ENCODE data around the gene U2SURP. TPM values are rescaled to one million over a fixed set of nuclear protein-coding genes. Genes with fewer than 3 reads are reported as not detected.

The U2SURP gene
- total and polyA plus RNA-seq, 2 donors (not counting 3 experiments of a cell fraction or from before 2014, with no cell fraction given), result 12.6 to 92.4 TPM

- Histone ChIP-seq H3K27me3 (ENCODE audit: control insufficient read depth in 2 of 2, insufficient read depth in 2 of 2, low read length in 2 of 2) (peaks cover 10 to 19% of the 10 kb centered on the region in 2 experiments), H2AFZ (ENCODE audit: low read depth, low read length) (no peak overlapping the region), H3K4me2 (ENCODE audit: insufficient read depth, low read length) (no peak overlapping the region), H3K9me3 (replicated peaks; ENCODE audit: control insufficient read depth, insufficient read depth, low read length) (no peaks in the 10 kb centered on the region), H3K79me2 (ENCODE audit: control insufficient read depth, insufficient read depth, low read length) (no peaks in the 10 kb centered on the region), H3K9ac (replicated peaks; ENCODE audit: extremely low read depth, insufficient read depth, low read length) (no peak overlapping the region), H3K9me1 (replicated peaks; ENCODE audit: control insufficient read depth, extremely low read depth, insufficient read depth, low read length) (no peaks in the 10 kb centered on the region), H4K20me1 (replicated peaks; ENCODE audit: control insufficient read depth, extremely low read depth, insufficient read depth, low read length) (no peaks in the 10 kb centered on the region), H3K4me1 (ENCODE audit: control insufficient read depth, extremely low read depth, insufficient read depth, low read length) (peaks cover 13% of the 10 kb centered on the region), H3K27ac (ENCODE audit: insufficient read depth, low read depth, low read length) (no peak overlapping the region), H3K36me3 (ENCODE audit: control insufficient read depth in 2 of 2, extremely low read depth in 1 of 2, insufficient read depth in 2 of 2, low read length in 2 of 2) (no peaks in the 10 kb centered on the region), H3K4me3 (replicated peaks in 1 of 3; ENCODE audit: insufficient read depth in 1 of 3, low read depth in 1 of 3, low read length in 3 of 3) (no peak overlapping the region)
- CTCF ChIA-PET, result interaction anchor here (1.1 to 1.9 kb wide), 8 partner anchors 8 to 152 kb away, joined by 3 to 11 read pairs (median 4); no protein-coding TSS in a partner anchor
- POLR2A ChIA-PET, result interaction anchor here (0.6 kb wide), 1 partner anchor 142 kb away, joined by 5 read pairs; no protein-coding TSS in a partner anchor
- dilution Hi-C loops (cut with MboI; ENCODE audit: extremely low pct_ligation_motif_present, low sequenced_read_pairs), result no loop called here
- BruUV-seq (replicated peaks), result no TSS peak
- DNase-seq (ENCODE audit: low read depth, low spot score), result no peak
- intact Hi-C loops (cut with micrococcal nuclease), result no loop called here
- TF ChIP-seq POLR2A (IDR thresholded peaks at IDR 0.05; ENCODE audit: low read depth, low read length), result no peak
- TF ChIP-seq JUN (IDR thresholded peaks at IDR 0.05; ENCODE audit: borderline replicate concordance, insufficient read depth, insufficient read length, low read depth), result no peak
- TF ChIP-seq MYC (IDR thresholded peaks at IDR 0.05; ENCODE audit: low read depth, low read length), result no peak
- no peak for TF ChIP-seq EZH2 (IDR thresholded peaks at IDR 0.05; ENCODE audit: borderline replicate concordance, low read depth, low read length, severe bottlenecking)
- TF ChIP-seq MAX (IDR thresholded peaks at IDR 0.05; ENCODE audit: insufficient read depth, insufficient read length), result no peak
- FAIRE-seq, result no peak
Measured at GRCh38 chr3:142981108-142981507, 20.3 kb upstream of the U2SURP start.

- Histone ChIP-seq H3K79me2 (ENCODE audit: control insufficient read depth, insufficient read depth, low read length) (no peaks in the 10 kb centered on the region), H2AFZ (ENCODE audit: low read depth, low read length) (no peak overlapping the region), H3K27me3 (ENCODE audit: control insufficient read depth in 2 of 2, insufficient read depth in 2 of 2, low read length in 2 of 2) (peaks cover 10 to 19% of the 10 kb centered on the region in 2 experiments), H3K9me1 (replicated peaks; ENCODE audit: control insufficient read depth, extremely low read depth, insufficient read depth, low read length) (no peaks in the 10 kb centered on the region), H3K36me3 (ENCODE audit: control insufficient read depth in 2 of 2, extremely low read depth in 1 of 2, insufficient read depth in 2 of 2, low read length in 2 of 2) (no peaks in the 10 kb centered on the region), H3K27ac (ENCODE audit: insufficient read depth, low read depth, low read length) (no peak overlapping the region), H3K4me2 (ENCODE audit: insufficient read depth, low read length) (no peak overlapping the region), H3K9me3 (replicated peaks; ENCODE audit: control insufficient read depth, insufficient read depth, low read length) (no peaks in the 10 kb centered on the region), H4K20me1 (replicated peaks; ENCODE audit: control insufficient read depth, extremely low read depth, insufficient read depth, low read length) (no peaks in the 10 kb centered on the region), H3K4me3 (replicated peaks in 1 of 3; ENCODE audit: insufficient read depth in 1 of 3, low read depth in 1 of 3, low read length in 3 of 3) (no peak overlapping the region), H3K4me1 (ENCODE audit: control insufficient read depth, extremely low read depth, insufficient read depth, low read length) (peaks cover 3% of the 10 kb centered on the region), H3K9ac (replicated peaks; ENCODE audit: extremely low read depth, insufficient read depth, low read length) (no peak overlapping the region)
- BruUV-seq (replicated peaks), result no TSS peak
- ChIA-PET POLR2A (no interaction called here), CTCF (interaction anchor here (1.1 to 1.9 kb wide), 7 partner anchors 9 to 153 kb away, joined by 3 to 11 read pairs (median 4); no protein-coding TSS in a partner anchor)
- intact Hi-C loops (cut with micrococcal nuclease), result no loop called here
- dilution Hi-C loops (cut with MboI; ENCODE audit: extremely low pct_ligation_motif_present, low sequenced_read_pairs), result no loop called here
- DNase-seq (ENCODE audit: low read depth, low spot score) (no peak), FAIRE-seq (no peak)
- no peak for TF ChIP-seq FOS (IDR thresholded peaks at IDR 0.05; ENCODE audit: borderline replicate concordance, insufficient read depth, low read length)
- TF ChIP-seq GATA2 (IDR thresholded peaks at IDR 0.05; ENCODE audit: insufficient read depth, insufficient read length, low read depth, low read length), result no peak
- no peak for TF ChIP-seq JUN (IDR thresholded peaks at IDR 0.05; ENCODE audit: borderline replicate concordance, insufficient read depth, insufficient read length, low read depth)
- no peak for TF ChIP-seq POLR2A (IDR thresholded peaks at IDR 0.05; ENCODE audit: low read depth, low read length)
- TF ChIP-seq EZH2 (IDR thresholded peaks at IDR 0.05; ENCODE audit: borderline replicate concordance, low read depth, low read length, severe bottlenecking), result no peak
- no peak for TF ChIP-seq CTCF (IDR thresholded peaks at IDR 0.05; ENCODE audit: extremely low read depth in 1 of 2, insufficient read depth in 1 of 2, low read depth in 1 of 2, low read length in 2 of 2)
- no peak for TF ChIP-seq POLR2AphosphoS5 (IDR thresholded peaks at IDR 0.05; ENCODE audit: insufficient read depth, low read depth, low read length)
- no peak for TF ChIP-seq MAX (IDR thresholded peaks at IDR 0.05; ENCODE audit: insufficient read depth, insufficient read length)
- no peak for TF ChIP-seq MYC (IDR thresholded peaks at IDR 0.05; ENCODE audit: low read depth, low read length)
Measured at GRCh38 chr3:142982038-142982773, 19.2 kb upstream of the U2SURP start.
